ENCODE results near the gene PTGR1. TPM values are rescaled to one million over a fixed set of nuclear protein-coding genes. Genes with fewer than 3 reads are reported as not detected.

The PTGR1 gene
- total and polyA plus RNA-seq, 2 experiments from 2014 or later: 19.1 to 24.7 TPM

GRCh38 chr9:111649016-111649415 is 49.6 kb upstream of the PTGR1 start (continued):
- TF ChIP-seq JUNB (IDR thresholded peaks at IDR 0.05; ENCODE audit: unreplicated experiment) (no peak), ETS1 (IDR thresholded peaks at IDR 0.05) (no peak), ZNF114 (CRISPR knock-in tag; IDR thresholded peaks at IDR 0.05) (no peak), CTCF (conservative IDR thresholded peaks at IDR 0.05; ENCODE audit: low read depth in 2 of 2) (no peak), ZNF331 (CRISPR knock-in tag; IDR thresholded peaks at IDR 0.05; ENCODE audit: low read depth) (no peak), REST (IDR thresholded peaks at IDR 0.05; ENCODE audit: unreplicated experiment) (no peak), CREB1 (CRISPR knock-in tag; IDR thresholded peaks at IDR 0.05; ENCODE audit: low read depth) (no peak)

GRCh38 chr9:111648066-111648465 is 48.6 kb upstream of the PTGR1 start:
- Histone ChIP-seq H3K27me3 (ENCODE audit: insufficient read depth) (no peaks in the 10 kb centered on the region), H3K36me3 (ENCODE audit: insufficient read depth) (peaks cover 5% of the 10 kb centered on the region), H3K4me1 (ENCODE audit: insufficient read depth) (no peaks in the 10 kb centered on the region), H3K27ac (ENCODE audit: low read depth) (no peak overlapping the region), H2AFZ (no peak overlapping the region), H3K4me3 (no peak overlapping the region), H3K9me2 (ENCODE audit: insufficient read depth) (no peaks in the 10 kb centered on the region), H3F3A (replicated peaks; ENCODE audit: low read depth) (no peaks in the 10 kb centered on the region), H3K4me2 (no peak overlapping the region), H4K20me1 (replicated peaks; ENCODE audit: insufficient read depth) (no peaks in the 10 kb centered on the region), H3K79me2 (replicated peaks; ENCODE audit: insufficient read depth) (0 out of 2 replicates have a peak, but pooled peaks cover 8% of the 10 kb centered on the region)
- H3K27ac Mint-ChIP-seq: no peak overlapping the region
- H3K4me1 Mint-ChIP-seq: no peaks in the 10 kb centered on the region
- H3K4me3 Mint-ChIP-seq: no peak overlapping the region
- ATAC-seq: no peak
- no peaks in the 10 kb centered on the region for H3K9me3 Mint-ChIP-seq
- H3K27me3 Mint-ChIP-seq (ENCODE audit: insufficient read depth, low read depth, poor library complexity): peaks cover 2% of the 10 kb centered on the region
- H3K36me3 Mint-ChIP-seq (ENCODE audit: low read depth): peaks cover 34% of the 10 kb centered on the region; the same call in 2 of the 3 replicates
- no peak for DNase-seq (ENCODE audit: low spot score)
- no peak for TF ChIP-seq REST (IDR thresholded peaks at IDR 0.05; ENCODE audit: unreplicated experiment)
- no peak for TF ChIP-seq STAT1 (IDR thresholded peaks at IDR 0.05; ENCODE audit: unreplicated experiment)
- TF ChIP-seq NANOG (IDR thresholded peaks at IDR 0.05; ENCODE audit: borderline replicate concordance): no peak
- TF ChIP-seq CREB1 (CRISPR knock-in tag; IDR thresholded peaks at IDR 0.05; ENCODE audit: low read depth): no peak
- TF ChIP-seq ETS1 (IDR thresholded peaks at IDR 0.05): no peak
- no peak for TF ChIP-seq ZNF331 (CRISPR knock-in tag; IDR thresholded peaks at IDR 0.05; ENCODE audit: low read depth)
- TF ChIP-seq EZH2 (IDR thresholded peaks at IDR 0.05; ENCODE audit: low read depth, unreplicated experiment): no peak
- no peak for TF ChIP-seq CTCF (conservative IDR thresholded peaks at IDR 0.05; ENCODE audit: low read depth in 2 of 2)
- TF ChIP-seq ZNF114 (CRISPR knock-in tag; IDR thresholded peaks at IDR 0.05): no peak
- TF ChIP-seq JUNB (IDR thresholded peaks at IDR 0.05; ENCODE audit: unreplicated experiment): no peak
- TF ChIP-seq POLR2AphosphoS5 (IDR thresholded peaks at IDR 0.05; ENCODE audit: low read depth): no peak
- TF ChIP-seq EZH2phosphoT487 (IDR thresholded peaks at IDR 0.05; ENCODE audit: unreplicated experiment): no peak

All from GM23338 (cell line).